CD4-positive, alpha-beta memory T cell (primary cell): ENCODE measurements around the gene KCNQ1. TPM values are rescaled to one million over a fixed set of nuclear protein-coding genes. Genes with fewer than 3 reads are reported as not detected.

Experiments used
- CTCF ChIA-PET: fragments of 350-600 bp; sonication (Branson Sonifier 250); formaldehyde crosslinking; loops from one replicate; lab custom pipeline; 2021; ENCODE audit warnings: inconsistent platforms; ENCODE audit not compliant: partially characterized antibody; lab: Charles Lee
- POLR2A ChIA-PET: fragments of 350-600 bp; sonication (Branson Sonifier 250); formaldehyde crosslinking; loops from one replicate; lab custom pipeline; 2021; ENCODE audit not compliant: partially characterized antibody; lab: Charles Lee
- DNase-seq, 5 donors: peaks; one replicate each; pipeline versions ENCODE4 v3.0.0 to v3.0.0-alpha.2; 2020 to 2022; ENCODE audit warnings: mixed read lengths in 1 of 5
- H3K27ac ChIP-seq: one replicate; pipeline ENCODE4 v1.7.0; 2013; ENCODE audit warnings: low read depth, low read length
- H3K27me3 ChIP-seq: 2 replicates; pipeline ENCODE4 v1.7.0; 2013; ENCODE audit warnings: mild to moderate bottlenecking, low read length, moderate library complexity; ENCODE audit not compliant: insufficient read depth
- H3K36me3 ChIP-seq: 2 replicates; pipeline ENCODE4 v1.7.0; 2013; ENCODE audit warnings: mild to moderate bottlenecking, low read length, moderate library complexity; ENCODE audit not compliant: insufficient read depth
- H3K4me1 ChIP-seq: 2 replicates; pipeline ENCODE4 v1.7.0; 2013; ENCODE audit warnings: mild to moderate bottlenecking, low read length, moderate library complexity; ENCODE audit not compliant: insufficient read depth
- H3K4me3 ChIP-seq, 2 donors: one replicate each; pipeline ENCODE4 v1.7.0; 2013; ENCODE audit warnings: low read length in 2 of 2, mild to moderate bottlenecking in 1 of 2
- H3K9me3 ChIP-seq, 2 donors: one replicate each; pipeline ENCODE4 v1.7.0; 2013; ENCODE audit warnings: low read length in 2 of 2, control low read depth in 1 of 2; ENCODE audit not compliant: control insufficient read depth in 1 of 2
- H3K27ac Mint-ChIP-seq, 7 donors: one replicate each; pipeline ENCODE4 v1.8.0; 2020 to 2021; ENCODE audit warnings: mixed read lengths in 7 of 7, mild to moderate bottlenecking in 6 of 7, inconsistent platforms in 3 of 7, moderate library complexity in 3 of 7
- H3K27me3 Mint-ChIP-seq, 2 donors: one replicate each; pipeline ENCODE4 v1.8.0; 2020 to 2021; ENCODE audit warnings: mixed read lengths in 2 of 2
- H3K36me3 Mint-ChIP-seq, 2 donors: one replicate each; pipeline ENCODE4 v1.8.0; 2020 to 2021; ENCODE audit warnings: mixed read lengths in 2 of 2, inconsistent platforms in 1 of 2, mild to moderate bottlenecking in 1 of 2
- H3K4me1 Mint-ChIP-seq, 4 donors: one replicate each; pipeline ENCODE4 v1.8.0; 2020 to 2021; ENCODE audit warnings: mixed read lengths in 4 of 4, mild to moderate bottlenecking in 1 of 4
- H3K4me3 Mint-ChIP-seq, 8 donors: one replicate each; pipeline ENCODE4 v1.8.0; 2020 to 2021; ENCODE audit warnings: mixed read lengths in 8 of 8, mild to moderate bottlenecking in 7 of 8, moderate library complexity in 6 of 8, inconsistent platforms in 3 of 8
- H3K9me3 Mint-ChIP-seq, 8 donors: one replicate each; pipeline ENCODE4 v1.8.0; 2020 to 2021; ENCODE audit warnings: mixed read lengths in 8 of 8, mild to moderate bottlenecking in 5 of 8, inconsistent platforms in 3 of 8, moderate library complexity in 1 of 8
- intact Hi-C: fragments of 100-400 bp; cut with micrococcal nuclease; formaldehyde crosslinking; loops from one replicate; pipeline ENCODE4 v1.15.1; 2023
- polyA plus RNA-seq, 2 donors: library from polyadenylated mRNA; unstranded; fragments of 300-500 nt; fragmentation: Illumina TruSeq; gene quantifications; one replicate each; pipeline ENCODE4 v1.2.3, GENCODE V29; 2021
- total RNA-seq, 2 experiments: library from RNA; stranded (reverse); gene quantifications; one replicate each; pipeline ENCODE4 v1.2.3, GENCODE V29; 2021

KCNQ1 gene
- total and polyA plus RNA-seq, 4 experiments from 2014 or later: 5.4 to 21.7 (median 21.5) TPM

GRCh38 chr11:2656859-2657258 lies 212.1 kb downstream of the KCNQ1 start:
- Histone ChIP-seq H3K4me3 (no peak overlapping the region), H3K36me3 (no peaks in the 10 kb centered on the region), H3K27me3 (no peaks in the 10 kb centered on the region), H3K4me1 (no peaks in the 10 kb centered on the region), H3K27ac (no peak overlapping the region), H3K9me3 (no peaks in the 10 kb centered on the region)
- no peaks in the 10 kb centered on the region for H3K27me3 Mint-ChIP-seq
- H3K36me3 Mint-ChIP-seq: peaks cover 40 to 63% of the 10 kb centered on the region in 2 donors
- no peak for DNase-seq
- intact Hi-C loops: no loop called here
- H3K4me3 Mint-ChIP-seq: no peak overlapping the region
- H3K9me3 Mint-ChIP-seq: peaks cover 0 to 13% (median 5%) of the 10 kb centered on the region in 8 donors
- H3K27ac Mint-ChIP-seq: no peak overlapping the region
- ChIA-PET POLR2A (no interaction called here), CTCF (no interaction called here)
- peaks cover 0 to 15% (median 2%) of the 10 kb centered on the region in 4 donors for H3K4me1 Mint-ChIP-seq

GRCh38 chr11:2657697-2658284 lies 213.0 kb downstream of the KCNQ1 start:
- DNase-seq: no peak
- Mint-ChIP-seq H3K4me3 (no peak overlapping the region), H3K4me1 (peaks cover 0 to 15% (median 2%) of the 10 kb centered on the region in 4 donors), H3K36me3 (peaks cover 39 to 57% of the 10 kb centered on the region in 2 donors), H3K27ac (no peak overlapping the region), H3K9me3 (peaks cover 0 to 13% (median 5%) of the 10 kb centered on the region in 8 donors), H3K27me3 (no peaks in the 10 kb centered on the region)
- Histone ChIP-seq H3K36me3 (no peaks in the 10 kb centered on the region), H3K4me3 (no peak overlapping the region), H3K27ac (no peak overlapping the region), H3K27me3 (no peaks in the 10 kb centered on the region), H3K4me1 (no peaks in the 10 kb centered on the region), H3K9me3 (no peaks in the 10 kb centered on the region)
- POLR2A ChIA-PET: no interaction called here
- CTCF ChIA-PET: no interaction called here
- intact Hi-C loops: no loop called here

- POLR2A ChIA-PET: no interaction called here
- H3K36me3 Mint-ChIP-seq: peaks cover 37 to 51% of the 10 kb centered on the region in 2 donors
Measured at GRCh38 chr11:2660357-2660939, 215.6 kb downstream of the KCNQ1 start.

GRCh38 chr11:2661173-2662023 lies 216.6 kb downstream of the KCNQ1 start:
- peaks cover 31 to 43% of the 10 kb centered on the region in 2 donors for H3K36me3 Mint-ChIP-seq
- no peaks in the 10 kb centered on the region for H3K36me3 ChIP-seq
- H3K4me1 Mint-ChIP-seq: peaks cover 0 to 4% (median 2%) of the 10 kb centered on the region in 4 donors
- no peak overlapping the region for H3K4me3 Mint-ChIP-seq
- intact Hi-C loops: no loop called here
- H3K4me3 ChIP-seq: no peak overlapping the region
- H3K27ac ChIP-seq: no peak overlapping the region
- no peaks in the 10 kb centered on the region for H3K9me3 ChIP-seq
- peaks cover 0 to 13% (median 6%) of the 10 kb centered on the region in 8 donors for H3K9me3 Mint-ChIP-seq
- ChIA-PET CTCF (no interaction called here), POLR2A (no interaction called here)
- H3K27me3 ChIP-seq: no peaks in the 10 kb centered on the region
- peak in 1 of 5 donors; percentile 19 for DNase-seq
- no peaks in the 10 kb centered on the region for H3K27me3 Mint-ChIP-seq
- peak overlapping the region in 1 of 7 donors; percentile 29 for H3K27ac Mint-ChIP-seq
- H3K4me1 ChIP-seq: no peaks in the 10 kb centered on the region

More at GRCh38 chr11:2660357-2660939, 215.6 kb downstream of the KCNQ1 start:
- CTCF ChIA-PET: interaction anchor here (0.7 kb wide), 1 partner anchor 343 kb away, joined by 3 read pairs; no protein-coding TSS in a partner anchor
- H3K27ac Mint-ChIP-seq: no peak overlapping the region
- H3K27me3 ChIP-seq: no peaks in the 10 kb centered on the region
- H3K4me1 Mint-ChIP-seq: peaks cover 0 to 11% (median 2%) of the 10 kb centered on the region in 4 donors
- no peak for DNase-seq
- H3K4me3 ChIP-seq: no peak overlapping the region
- no peak overlapping the region for H3K27ac ChIP-seq
- no peaks in the 10 kb centered on the region for H3K4me1 ChIP-seq
- no peak overlapping the region for H3K4me3 Mint-ChIP-seq
- no peaks in the 10 kb centered on the region for H3K36me3 ChIP-seq
- peaks cover 0 to 13% (median 6%) of the 10 kb centered on the region in 8 donors for H3K9me3 Mint-ChIP-seq
- H3K27me3 Mint-ChIP-seq: no peaks in the 10 kb centered on the region
- intact Hi-C loops: no loop called here
- H3K9me3 ChIP-seq: no peaks in the 10 kb centered on the region

- CTCF ChIA-PET: no interaction called here
- POLR2A ChIA-PET: no interaction called here
Measured at GRCh38 chr11:2662024-2662312, 217.2 kb downstream of the KCNQ1 start.

GRCh38 chr11:2662430-2663299 lies 217.9 kb downstream of the KCNQ1 start:
- CTCF ChIA-PET: no interaction called here
- DNase-seq: no peak
- no peak overlapping the region for H3K27ac Mint-ChIP-seq
- Histone ChIP-seq H3K27me3 (no peaks in the 10 kb centered on the region), H3K27ac (no peak overlapping the region), H3K4me1 (no peaks in the 10 kb centered on the region), H3K9me3 (no peaks in the 10 kb centered on the region), H3K4me3 (no peak overlapping the region), H3K36me3 (no peaks in the 10 kb centered on the region)
- no peaks in the 10 kb centered on the region for H3K4me1 Mint-ChIP-seq
- H3K9me3 Mint-ChIP-seq: peaks cover 0 to 13% (median 6%) of the 10 kb centered on the region in 8 donors
- no peaks in the 10 kb centered on the region for H3K27me3 Mint-ChIP-seq
- POLR2A ChIA-PET: no interaction called here
- H3K4me3 Mint-ChIP-seq: no peak overlapping the region
- H3K36me3 Mint-ChIP-seq: peaks cover 23 to 32% of the 10 kb centered on the region in 2 donors
- intact Hi-C loops: no loop called here

More at GRCh38 chr11:2662024-2662312, 217.2 kb downstream of the KCNQ1 start:
- peaks cover 0 to 13% (median 6%) of the 10 kb centered on the region in 8 donors for H3K9me3 Mint-ChIP-seq
- Histone ChIP-seq H3K9me3 (no peaks in the 10 kb centered on the region), H3K27ac (no peak overlapping the region), H3K4me3 (no peak overlapping the region), H3K36me3 (no peaks in the 10 kb centered on the region), H3K4me1 (no peaks in the 10 kb centered on the region), H3K27me3 (no peaks in the 10 kb centered on the region)
- H3K36me3 Mint-ChIP-seq: peaks cover 26 to 38% of the 10 kb centered on the region in 2 donors
- H3K4me1 Mint-ChIP-seq: no peaks in the 10 kb centered on the region
- DNase-seq: no peak
- H3K4me3 Mint-ChIP-seq: no peak overlapping the region
- H3K27ac Mint-ChIP-seq: no peak overlapping the region
- no peaks in the 10 kb centered on the region for H3K27me3 Mint-ChIP-seq
- intact Hi-C loops: no loop called here
